ENCODE results near the gene ATOSB.

ATOSB gene

GRCh38 chr9:35112257-35113020 is 3.2 kb downstream of the ATOSB start:
- H3K36me3 ChIP-seq (ENCODE audit: low read depth): peaks cover 17% of the 10 kb centered on the region
- ATAC-seq (ENCODE audit: low read depth): no peak
- peak overlapping the region; percentile 94 for H3K27ac ChIP-seq (ENCODE audit: poor library complexity, severe bottlenecking)
- H3K4me1 ChIP-seq (ENCODE audit: insufficient read depth, poor library complexity, severe bottlenecking): peaks cover 23% of the 10 kb centered on the region
- TF ChIP-seq, protein P1, sequence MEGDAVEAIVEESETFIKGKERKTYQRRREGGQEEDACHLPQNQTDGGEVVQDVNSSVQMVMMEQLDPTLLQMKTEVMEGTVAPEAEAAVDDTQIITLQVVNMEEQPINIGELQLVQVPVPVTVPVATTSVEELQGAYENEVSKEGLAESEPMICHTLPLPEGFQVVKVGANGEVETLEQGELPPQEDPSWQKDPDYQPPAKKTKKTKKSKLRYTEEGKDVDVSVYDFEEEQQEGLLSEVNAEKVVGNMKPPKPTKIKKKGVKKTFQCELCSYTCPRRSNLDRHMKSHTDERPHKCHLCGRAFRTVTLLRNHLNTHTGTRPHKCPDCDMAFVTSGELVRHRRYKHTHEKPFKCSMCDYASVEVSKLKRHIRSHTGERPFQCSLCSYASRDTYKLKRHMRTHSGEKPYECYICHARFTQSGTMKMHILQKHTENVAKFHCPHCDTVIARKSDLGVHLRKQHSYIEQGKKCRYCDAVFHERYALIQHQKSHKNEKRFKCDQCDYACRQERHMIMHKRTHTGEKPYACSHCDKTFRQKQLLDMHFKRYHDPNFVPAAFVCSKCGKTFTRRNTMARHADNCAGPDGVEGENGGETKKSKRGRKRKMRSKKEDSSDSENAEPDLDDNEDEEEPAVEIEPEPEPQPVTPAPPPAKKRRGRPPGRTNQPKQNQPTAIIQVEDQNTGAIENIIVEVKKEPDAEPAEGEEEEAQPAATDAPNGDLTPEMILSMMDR (IDR thresholded peaks at IDR 0.05; ENCODE audit: poor library complexity, severe bottlenecking): no peak
- no peaks in the 10 kb centered on the region for H3K27me3 ChIP-seq (ENCODE audit: insufficient read depth, poor library complexity, severe bottlenecking)
- no peak overlapping the region for H3K4me3 ChIP-seq (ENCODE audit: severe bottlenecking)
- no peaks in the 10 kb centered on the region for H3K9me3 ChIP-seq (ENCODE audit: severe bottlenecking)
- no peak for DNase-seq (ENCODE audit: low spot score)

- Histone ChIP-seq H3K27me3 (ENCODE audit: insufficient read depth, poor library complexity, severe bottlenecking) (no peaks in the 10 kb centered on the region), H3K36me3 (ENCODE audit: low read depth) (peaks cover 25% of the 10 kb centered on the region), H3K4me1 (ENCODE audit: insufficient read depth, poor library complexity, severe bottlenecking) (peaks cover 23% of the 10 kb centered on the region), H3K9me3 (ENCODE audit: severe bottlenecking) (no peaks in the 10 kb centered on the region), H3K27ac (ENCODE audit: poor library complexity, severe bottlenecking) (peak overlapping the region; percentile 94), H3K4me3 (ENCODE audit: severe bottlenecking) (peak overlapping the region; percentile 74)
- DNase-seq (ENCODE audit: low spot score) (peak; percentile 98), ATAC-seq (ENCODE audit: low read depth) (peak; percentile 64)
- TF ChIP-seq, protein P1 (IDR thresholded peaks at IDR 0.05; ENCODE audit: poor library complexity, severe bottlenecking): no peak
Measured at GRCh38 chr9:35111001-35111933, 4.4 kb downstream of the ATOSB start.

GRCh38 chr9:35110327-35110761 is 5.3 kb downstream of the ATOSB start:
- H3K4me1 ChIP-seq (ENCODE audit: insufficient read depth, poor library complexity, severe bottlenecking): peaks cover 23% of the 10 kb centered on the region
- H3K4me3 ChIP-seq (ENCODE audit: severe bottlenecking): peak overlapping the region; percentile 74
- H3K27me3 ChIP-seq (ENCODE audit: insufficient read depth, poor library complexity, severe bottlenecking): no peaks in the 10 kb centered on the region
- peak; percentile 85 for DNase-seq (ENCODE audit: low spot score)
- peak; percentile 20 for ATAC-seq (ENCODE audit: low read depth)
- peaks cover 34% of the 10 kb centered on the region for H3K36me3 ChIP-seq (ENCODE audit: low read depth)
- H3K27ac ChIP-seq (ENCODE audit: poor library complexity, severe bottlenecking): peak overlapping the region; percentile 94
- no peaks in the 10 kb centered on the region for H3K9me3 ChIP-seq (ENCODE audit: severe bottlenecking)
- TF ChIP-seq, protein P1 (IDR thresholded peaks at IDR 0.05; ENCODE audit: poor library complexity, severe bottlenecking): no peak

- H3K36me3 ChIP-seq (ENCODE audit: low read depth): peaks cover 42% of the 10 kb centered on the region
- no peak for ATAC-seq (ENCODE audit: low read depth)
Measured at GRCh38 chr9:35108946-35109575, 6.6 kb downstream of the ATOSB start.

More at GRCh38 chr9:35108946-35109575, 6.6 kb downstream of the ATOSB start:
- Histone ChIP-seq H3K4me3 (ENCODE audit: severe bottlenecking) (no peak overlapping the region), H3K27ac (ENCODE audit: poor library complexity, severe bottlenecking) (peak overlapping the region; percentile 94), H3K9me3 (ENCODE audit: severe bottlenecking) (no peaks in the 10 kb centered on the region), H3K27me3 (ENCODE audit: insufficient read depth, poor library complexity, severe bottlenecking) (no peaks in the 10 kb centered on the region), H3K4me1 (ENCODE audit: insufficient read depth, poor library complexity, severe bottlenecking) (peaks cover 23% of the 10 kb centered on the region)
- TF ChIP-seq, protein P1 (IDR thresholded peaks at IDR 0.05; ENCODE audit: poor library complexity, severe bottlenecking): no peak
- no peak for DNase-seq (ENCODE audit: low spot score)

Measured in RWPE2 (cell line).